GM19438 (cell line): ENCODE data around the gene NT5M.
"Not testable (repeated sequence)": the region's sequence is repeated elsewhere in the genome, so short reads cannot be mapped to it uniquely, and the experiment has no call there.

Experiments
- ATAC-seq: cut with Tn5 transposase; IDR thresholded peaks from one replicate; pipeline ENCODE4 v1.9.1; 2021; ENCODE audit warnings: low read depth; ENCODE audit not compliant: unreplicated experiment

The NT5M gene

DNA sequence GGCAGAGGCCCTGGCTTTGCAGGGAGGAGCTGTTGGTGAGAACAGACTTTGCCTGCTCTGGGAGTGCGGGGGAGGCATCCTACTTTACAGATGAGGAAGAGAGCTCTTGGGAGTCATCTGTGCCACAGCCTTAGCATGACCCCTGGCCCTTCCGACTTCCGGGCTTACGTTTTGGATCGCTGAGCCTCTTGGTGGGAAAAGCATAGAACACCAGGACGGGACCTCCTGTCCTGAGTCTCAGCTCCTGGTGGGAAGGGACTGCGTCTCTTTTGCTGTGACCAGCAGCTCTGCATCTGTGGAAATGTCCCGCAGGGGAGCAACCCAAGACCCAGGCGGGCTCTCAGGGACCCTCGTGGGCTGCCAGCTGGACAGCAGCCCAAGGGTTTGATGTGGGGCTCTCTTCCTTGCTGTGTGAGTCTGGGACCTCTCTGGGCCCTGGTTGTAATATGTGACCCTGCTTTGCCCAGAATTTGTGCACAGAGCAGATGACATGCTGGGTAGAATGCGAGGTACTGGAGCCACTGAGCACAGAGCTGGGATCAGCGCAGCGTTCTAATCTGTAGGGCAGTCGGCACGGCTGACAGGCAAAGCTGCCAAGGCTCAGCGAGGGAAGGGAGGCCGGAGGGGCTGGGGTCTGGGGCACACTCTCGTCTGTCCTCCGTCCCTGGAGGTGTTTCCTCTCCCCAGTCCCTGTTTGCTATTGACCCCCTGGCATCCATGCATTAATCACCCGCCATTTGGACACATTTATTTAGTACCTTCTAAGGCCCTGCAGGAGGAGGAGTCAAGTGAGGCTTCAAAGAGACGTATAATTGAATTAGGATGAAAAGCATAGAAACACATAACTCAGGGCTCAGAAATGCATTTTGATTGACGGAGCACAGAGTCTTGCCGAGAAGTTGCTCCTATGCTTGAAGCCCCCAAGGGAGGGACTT, 64.0 kb downstream of the NT5M start:
- ATAC-seq, result no peak

DNA sequence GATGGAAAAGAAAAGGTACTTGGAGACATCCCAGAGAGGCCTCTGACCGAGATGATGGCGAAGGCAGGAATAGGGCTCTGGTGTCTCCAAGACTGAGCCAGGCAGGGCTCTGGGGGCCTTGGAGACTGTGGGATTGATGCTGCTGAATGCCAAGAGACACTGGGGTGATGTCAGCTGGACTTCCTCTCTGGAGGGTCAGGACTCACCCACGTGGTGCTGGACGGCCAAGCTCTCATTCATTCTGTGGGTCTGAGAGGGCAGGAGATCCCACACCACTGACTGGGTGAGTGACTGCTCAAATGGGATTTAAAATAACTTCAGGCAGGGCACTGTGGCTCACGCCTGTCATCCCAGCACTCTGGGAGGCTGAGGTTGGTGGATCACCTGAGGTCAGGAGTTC, 64.8 kb downstream of the NT5M start:
- ATAC-seq, result no peak

DNA sequence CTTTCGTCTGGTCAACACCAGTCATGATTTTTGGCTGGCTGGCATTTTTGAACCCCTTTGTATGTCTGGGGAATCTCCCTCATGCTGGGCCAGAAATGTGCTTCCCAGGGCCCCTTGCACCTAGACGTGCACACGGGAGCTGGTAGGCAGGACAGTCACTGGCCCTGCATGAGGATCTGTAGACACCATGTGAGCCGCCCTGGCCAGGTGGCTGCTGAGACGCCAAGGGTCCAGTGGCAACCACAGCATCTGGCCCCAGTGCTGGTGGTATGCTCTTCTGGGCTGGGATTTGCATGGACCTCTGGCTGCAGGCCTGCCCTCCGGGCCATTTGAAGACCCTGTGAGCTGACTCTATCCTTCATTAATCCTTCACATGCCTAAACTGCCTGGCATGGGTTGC, 67.5 kb downstream of the NT5M start:
- ATAC-seq, result no peak

DNA sequence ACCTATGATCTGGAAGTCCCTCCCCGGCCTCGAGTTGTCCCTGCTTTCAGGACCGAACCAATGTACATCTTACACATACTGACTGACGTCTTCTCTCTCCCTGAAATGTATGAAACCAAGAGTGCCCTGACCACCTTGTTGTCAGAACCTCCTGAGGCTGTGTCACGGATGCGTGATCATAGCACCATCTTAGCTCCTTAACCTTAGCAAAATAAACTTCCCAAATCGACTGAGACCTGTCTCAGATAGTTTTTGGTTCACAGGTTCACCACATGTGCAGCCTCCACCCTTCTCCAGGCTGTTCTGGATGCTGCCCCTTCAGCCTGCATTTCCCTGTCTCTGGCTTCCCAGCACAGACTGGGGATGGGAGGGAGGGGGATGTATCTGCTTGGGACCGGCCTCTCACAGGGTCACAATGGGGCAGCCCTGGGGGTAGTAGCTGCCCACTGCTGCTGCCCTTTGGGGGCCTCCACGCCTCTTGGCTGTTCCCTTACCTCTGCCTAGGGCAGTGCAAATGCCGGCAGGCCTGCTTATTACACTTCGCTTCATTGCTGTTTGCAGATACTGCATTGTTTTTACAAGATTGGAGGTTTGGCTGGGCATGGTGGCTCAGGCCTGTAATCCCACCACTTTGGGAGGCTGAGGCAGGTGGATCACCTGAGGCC, 69.8 kb downstream of the NT5M start:
- no peak for ATAC-seq

DNA sequence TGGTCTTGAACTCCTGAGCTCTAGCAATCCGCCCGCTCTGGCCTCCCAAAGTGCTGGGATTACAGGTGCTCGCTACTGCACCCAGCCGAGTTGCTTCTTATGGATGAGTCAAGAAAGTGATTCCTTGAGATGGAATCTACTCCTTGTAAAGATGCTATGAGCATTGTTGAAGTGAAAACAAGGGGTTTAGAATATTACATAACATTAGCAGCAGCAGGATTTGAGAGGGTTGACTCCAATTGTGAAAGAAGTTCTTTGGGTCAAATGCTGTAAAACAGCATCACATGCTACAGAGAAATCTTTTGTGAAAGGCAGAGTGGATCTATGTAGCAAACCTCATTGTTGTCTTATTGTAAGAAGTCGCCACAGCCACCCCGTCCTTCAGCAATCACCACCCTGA, 72.7 kb downstream of the NT5M start:
- ATAC-seq, result no peak

DNA sequence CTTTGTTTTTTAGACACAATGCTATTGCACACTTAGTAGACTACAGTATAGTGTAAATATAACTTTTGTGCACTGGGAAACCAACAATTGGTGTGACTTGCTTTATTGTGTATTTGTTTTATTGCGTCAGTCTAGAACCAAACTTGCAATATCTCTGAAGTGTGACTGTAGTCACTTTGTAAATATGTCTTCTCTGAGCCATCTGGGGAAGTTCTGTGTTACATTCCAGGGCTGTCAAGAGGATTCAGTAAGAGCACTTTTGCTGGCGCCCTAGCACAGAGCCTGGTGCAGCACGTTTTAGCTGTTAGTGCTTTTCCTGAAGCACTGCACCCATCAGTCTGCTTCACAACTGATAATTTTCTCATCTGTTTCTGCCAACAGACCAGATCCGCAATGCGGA, 73.2 kb downstream of the NT5M start:
- no peak for ATAC-seq

DNA sequence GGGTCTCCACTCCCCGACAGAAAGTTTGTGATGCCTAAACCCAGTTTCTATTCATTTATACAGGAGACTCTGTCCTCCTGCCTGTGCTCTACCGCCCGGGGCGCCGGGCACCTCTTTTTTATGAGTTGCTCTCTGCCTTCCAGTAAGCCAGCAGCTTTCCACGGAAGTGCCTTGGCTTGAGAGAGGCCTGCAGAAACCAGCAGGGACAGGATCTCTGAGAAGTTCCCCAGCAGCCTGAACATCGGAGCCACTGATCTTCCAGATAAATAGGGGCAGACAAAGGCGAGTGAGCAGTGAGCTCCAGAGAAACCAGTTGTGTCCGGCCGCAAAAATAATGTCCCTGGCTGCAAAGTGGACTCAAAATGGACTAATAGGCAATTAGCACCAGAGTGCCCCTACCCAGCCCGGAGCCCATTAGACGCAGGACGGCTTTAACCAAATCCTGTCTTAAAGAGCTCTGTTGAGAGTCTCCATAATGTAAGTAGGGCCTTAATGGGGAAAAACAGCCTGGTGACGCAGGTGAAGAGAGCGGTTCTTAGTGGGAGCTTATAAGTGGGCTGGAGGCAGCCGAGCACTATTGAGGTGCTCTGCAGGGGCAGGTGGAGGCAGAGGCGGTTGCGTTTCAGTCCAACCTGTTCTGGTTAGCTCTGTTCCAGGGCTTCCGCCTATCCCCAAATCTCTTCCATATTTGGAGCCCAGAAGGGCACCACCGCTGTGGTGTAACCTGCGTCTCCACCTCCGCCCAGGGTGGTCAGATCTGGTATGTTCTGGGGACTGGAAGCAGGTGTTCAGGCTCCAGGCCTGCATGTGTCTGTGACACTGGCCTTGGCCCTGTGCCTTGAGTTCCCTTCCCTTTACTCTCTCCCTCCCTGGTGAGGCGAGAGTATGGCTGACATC, 74.1 kb downstream of the NT5M start:
- no peak for ATAC-seq

DNA sequence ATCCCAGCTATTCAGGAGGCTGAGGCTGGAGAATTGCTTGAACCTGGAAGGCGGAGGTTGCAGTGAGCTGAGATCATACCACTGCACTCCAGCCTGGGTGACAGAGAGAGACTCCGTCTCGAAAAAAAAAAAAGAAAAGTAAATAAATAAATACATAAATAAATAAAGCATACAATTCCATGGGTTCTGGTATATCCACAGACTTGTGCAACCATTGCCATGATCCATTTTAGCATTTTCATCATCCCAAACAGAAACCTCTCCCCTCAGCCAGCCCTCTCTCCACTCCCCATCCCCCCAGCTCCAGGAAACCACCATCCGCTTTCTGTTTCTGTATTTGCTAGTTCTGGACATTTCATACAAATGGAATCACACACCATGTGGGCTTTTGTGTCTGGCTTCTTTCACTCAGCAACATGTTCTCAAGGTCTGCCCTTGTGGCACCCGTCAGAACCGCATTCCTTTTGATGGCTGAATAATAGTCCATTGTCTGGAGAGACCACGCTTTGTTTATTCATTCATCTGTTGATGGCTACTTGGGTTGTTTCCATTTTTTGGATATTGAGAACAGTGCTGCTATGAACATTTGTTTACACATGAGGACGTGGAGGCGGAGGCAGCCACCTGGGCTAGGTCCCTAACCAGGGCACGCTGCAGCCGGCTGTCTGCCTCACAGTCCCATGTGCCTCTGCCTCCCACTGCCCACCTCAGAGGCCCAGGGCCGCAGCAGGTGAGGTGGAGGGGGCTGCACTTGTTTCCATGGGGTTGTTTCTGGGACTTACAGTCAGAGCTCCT, 76.2 kb downstream of the NT5M start:
- no peak for ATAC-seq

DNA sequence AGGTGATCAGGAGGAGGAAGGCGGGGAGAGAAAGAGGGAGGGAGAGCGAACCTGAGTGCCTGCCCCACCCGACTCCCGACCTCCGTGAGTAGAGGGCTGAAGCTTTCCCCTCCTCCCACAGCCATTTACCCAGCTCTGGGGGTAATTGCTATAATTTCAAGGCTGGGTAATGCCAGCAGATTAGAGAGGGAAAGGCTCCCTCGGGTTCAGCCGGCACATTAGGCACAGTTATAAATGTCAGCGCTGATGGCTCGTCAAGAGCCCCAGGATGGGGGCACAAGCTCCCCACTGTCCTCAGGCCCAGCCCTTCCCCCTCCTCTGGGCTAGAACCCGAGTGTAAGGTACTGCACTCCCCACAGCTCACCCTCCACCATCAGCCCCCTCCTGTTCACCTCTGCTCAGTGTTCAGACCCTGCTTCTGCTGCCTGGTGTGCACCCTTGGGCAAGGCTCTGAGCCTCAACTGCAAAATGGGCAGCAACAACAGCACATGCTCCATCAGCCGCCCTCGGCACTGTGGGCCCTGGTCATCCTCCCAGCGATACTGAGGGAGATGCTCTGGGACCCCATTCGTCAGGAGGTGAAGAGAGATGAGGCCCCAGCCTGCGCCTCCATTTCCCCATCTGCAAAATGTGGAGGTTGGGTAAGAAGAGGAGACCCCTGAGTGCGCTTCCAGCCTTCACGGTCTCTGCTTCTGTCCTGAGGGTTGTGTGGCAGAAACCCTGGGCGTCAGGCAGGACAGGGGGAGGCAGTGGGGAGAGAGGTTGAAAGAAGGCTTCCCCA, 77.2 kb downstream of the NT5M start:
- ATAC-seq, result no peak

DNA sequence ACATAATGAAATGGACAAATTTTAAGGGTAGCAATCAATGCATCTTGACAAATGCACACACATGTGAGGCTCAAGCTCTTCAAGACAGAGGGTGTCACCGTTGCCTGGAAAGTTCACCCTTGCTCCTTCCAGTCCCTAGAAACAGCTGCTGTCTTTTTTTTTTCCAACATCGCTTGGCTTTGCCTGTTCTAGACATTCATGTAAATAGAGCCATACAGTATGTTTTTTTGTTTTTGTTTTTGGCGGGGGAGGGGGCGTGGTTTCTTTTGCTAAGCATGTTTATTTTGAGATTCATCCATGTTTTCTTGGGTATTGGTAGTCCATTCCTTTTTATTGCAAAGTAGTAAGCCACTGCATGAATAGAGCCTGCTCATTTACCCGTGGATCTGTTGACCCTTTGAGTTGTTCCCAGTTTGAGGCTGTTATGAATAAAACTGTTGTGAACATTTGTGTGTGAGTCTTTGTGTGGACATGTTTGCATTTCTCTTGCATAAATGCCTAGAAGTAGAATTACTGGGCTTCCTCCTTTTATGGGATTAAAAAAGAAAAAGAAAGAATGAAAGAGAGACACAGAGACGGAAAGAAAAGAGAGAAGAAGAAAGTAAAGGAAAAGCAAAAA, 78.4 kb downstream of the NT5M start:
- no peak for ATAC-seq

DNA sequence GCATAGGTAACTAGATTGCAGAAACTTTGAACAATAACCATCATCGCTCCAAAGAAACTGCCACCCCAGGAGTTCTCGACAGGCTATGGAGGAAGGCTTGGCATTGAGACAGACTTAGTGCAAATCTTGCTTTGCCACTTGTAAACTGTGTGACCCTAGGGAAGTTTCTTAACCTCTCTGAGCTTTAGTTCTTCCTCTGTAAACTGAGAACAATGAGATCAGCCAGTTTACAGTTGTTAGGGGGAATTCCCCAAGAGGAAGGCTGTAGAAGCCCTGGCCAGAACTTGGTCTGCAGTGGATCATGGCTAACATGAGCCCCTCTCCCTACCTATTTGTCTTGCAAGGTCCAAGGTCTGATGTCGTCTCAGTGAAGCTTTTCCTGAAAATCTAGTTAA, 78.9 kb downstream of the NT5M start:
- ATAC-seq, result no peak

DNA sequence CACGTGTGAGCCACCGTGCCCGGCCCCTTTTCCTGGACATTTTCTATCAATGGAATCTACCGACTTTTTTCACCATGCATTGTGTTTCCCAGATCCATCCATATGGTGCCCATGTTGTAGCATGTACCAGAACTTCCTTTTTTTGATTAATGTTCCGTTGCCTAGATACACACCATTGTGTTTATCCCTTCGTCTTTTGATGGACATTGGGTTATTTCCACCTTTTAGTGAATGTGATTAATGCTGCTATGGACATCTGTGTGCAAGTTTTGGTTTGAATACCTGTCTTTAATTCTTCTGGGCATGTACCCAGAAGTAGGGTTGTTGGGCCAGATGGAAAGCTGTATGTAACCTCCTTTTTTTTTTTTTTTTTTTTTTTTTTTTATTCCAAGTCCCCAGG, 79.8 kb downstream of the NT5M start:
- ATAC-seq, result no peak

DNA sequence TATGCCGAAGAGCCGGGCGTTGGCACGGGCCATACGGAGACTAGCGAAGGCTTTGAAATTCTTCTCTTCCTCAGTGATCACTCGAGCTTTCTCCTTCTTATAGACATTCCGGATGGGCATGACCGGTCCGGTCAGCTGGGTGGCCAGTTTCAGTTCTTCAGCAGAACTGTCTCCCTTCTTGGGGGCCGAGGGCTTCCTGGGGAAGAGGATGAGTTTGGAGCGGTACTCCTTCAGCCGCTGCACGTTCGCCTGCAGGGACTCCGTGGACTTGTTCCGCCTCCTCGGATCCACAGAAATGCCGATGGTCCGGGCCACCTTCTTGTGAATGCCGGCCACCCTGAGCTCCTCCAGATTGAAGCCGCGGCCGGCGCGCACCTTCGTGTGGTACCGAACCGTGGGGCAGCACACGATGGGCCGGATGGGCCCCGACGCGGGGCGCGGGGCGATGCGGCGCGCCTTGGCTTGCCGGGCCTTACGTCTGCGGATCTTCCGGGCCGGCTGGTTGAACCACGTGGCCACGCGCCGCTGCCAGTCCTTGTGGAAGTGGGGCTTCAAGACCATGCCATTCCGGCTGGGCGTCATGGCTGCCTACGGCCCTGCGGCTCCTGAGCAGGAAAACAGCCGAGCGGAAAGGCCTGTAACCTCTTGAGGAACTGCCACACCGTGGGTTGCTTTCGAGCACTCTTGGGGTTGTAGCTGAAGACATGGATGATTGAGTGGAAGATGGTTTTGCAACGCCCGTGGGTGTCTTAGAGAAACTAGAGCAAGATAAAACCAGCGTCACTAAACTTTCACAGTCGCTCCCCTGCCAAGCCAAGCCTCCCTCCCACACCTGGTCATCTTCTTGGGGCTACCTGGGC, 80.5 kb downstream of the NT5M start:
- ATAC-seq, result not testable (repeated sequence)

DNA sequence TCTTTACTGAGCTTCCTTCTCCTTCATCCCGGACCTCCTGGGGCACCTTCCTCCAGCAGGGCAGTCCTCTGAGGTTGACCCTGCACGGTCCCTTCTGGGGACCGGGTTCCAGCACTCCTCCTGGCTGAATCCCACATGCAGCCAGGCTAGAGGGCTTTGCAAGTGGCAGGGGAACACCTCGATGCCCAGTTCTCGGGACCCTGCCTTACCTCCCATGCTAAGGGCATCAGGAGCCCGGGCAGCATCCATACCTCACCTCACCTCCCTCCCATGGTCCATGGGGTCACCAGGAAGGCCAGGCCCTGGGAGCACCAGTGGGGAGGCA, 81.1 kb downstream of the NT5M start:
- no peak for ATAC-seq

DNA sequence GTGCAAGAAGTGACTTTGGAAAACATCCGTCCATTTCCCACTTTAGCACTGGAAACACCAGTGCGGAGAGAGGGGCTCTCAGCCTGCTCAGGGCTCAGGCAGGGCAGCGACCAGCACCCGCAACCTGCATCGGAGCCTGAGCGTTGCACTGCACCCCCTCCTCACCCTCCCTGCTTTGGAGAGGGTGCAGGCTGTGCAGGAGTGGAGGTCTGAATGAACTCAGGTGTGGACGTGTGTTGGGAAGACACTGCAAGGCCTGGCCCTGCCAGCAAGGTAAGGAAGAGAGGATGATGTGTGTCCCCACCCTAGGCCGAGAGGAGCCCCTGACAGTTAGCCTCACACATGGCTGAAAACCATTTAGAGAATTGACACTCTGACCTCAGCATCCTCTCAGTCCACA, 81.8 kb downstream of the NT5M start:
- no peak for ATAC-seq

DNA sequence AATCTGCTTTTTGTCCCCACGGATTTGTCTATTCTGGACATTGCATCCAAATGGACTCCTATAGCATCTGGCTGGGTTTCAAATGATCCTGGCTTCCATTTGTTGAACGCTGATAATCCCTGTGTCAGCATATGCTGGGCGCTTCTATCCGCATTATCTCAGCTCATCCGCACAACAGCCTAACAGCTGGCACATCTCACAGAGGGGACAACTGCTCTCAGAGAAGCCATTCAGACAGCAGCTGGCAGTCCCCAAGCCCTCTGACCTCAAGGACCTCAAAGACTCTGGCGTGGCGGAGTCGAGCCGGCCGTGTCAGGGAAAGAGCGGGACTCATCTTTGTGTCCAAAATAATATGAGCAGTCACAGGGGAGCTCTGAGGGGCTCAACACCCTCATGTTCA, 82.3 kb downstream of the NT5M start:
- no peak for ATAC-seq

DNA sequence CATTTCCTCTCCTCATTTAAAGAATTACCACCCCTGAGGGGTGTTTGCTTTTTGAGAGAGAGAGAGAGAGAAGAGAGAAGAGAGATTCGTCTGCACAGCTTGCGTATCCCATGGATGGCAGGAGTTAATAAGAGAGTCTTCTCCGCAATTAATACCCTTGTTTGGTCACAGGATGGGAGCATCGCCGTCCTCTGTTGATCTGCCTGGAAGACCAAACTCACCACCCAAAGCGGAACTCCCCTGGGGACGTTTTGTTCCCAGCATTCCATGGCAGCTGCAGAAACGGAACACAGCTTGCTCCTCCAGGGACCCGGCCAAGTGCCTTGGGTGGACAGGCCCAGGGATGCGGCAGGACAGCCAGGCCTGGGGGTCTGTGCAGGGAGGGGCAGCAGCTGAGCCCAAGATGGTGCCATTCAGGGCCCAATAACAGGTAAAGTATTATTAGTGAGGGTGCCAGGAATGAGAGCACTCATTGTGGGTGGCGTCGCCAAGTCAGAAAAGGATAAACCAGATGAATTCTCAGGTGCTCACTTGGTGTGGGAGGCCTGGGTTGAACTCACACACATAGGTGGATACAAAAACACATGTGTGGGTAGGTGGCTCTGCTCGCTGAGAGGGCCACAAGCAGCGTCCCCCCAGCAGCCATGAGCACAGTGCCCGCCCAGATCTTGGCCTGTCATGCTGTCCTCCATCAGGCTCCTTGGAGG, 83.1 kb downstream of the NT5M start:
- no peak for ATAC-seq

DNA sequence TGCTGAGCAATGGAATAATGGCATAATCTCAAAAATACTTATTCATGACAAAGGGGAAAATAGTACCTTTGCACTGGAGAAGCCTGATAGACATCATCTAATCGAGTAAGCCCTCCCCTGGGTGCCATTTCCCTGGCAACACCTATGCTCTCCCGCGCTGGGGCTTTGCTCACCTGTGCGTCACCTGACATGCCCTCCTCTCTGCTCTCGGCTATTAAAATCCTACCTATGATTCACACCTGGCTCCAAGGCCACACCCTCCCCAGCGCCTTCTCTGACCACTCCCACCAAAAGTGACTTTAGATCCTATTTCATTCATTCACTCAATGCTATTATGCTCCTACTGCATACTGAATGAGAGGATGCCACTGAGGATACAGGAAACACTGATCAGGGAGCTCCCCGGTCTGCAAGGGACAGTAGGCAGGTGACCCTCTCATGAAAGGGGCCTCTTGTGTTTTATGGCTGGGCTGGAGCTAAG, 83.9 kb downstream of the NT5M start:
- no peak for ATAC-seq
